GM23248 (cell line): ENCODE results near the gene MAGI1.

Experiments used
- EZH2 ChIP-seq: fragments of 200-600 bp; sonication (generic); IDR thresholded peaks from 2 replicates; pipeline ENCODE4 v1.6.1; 2018; ENCODE audit warnings: antibody characterized with exemption, mild to moderate bottlenecking; ENCODE audit not compliant: insufficient read depth, poor library complexity, severe bottlenecking
- EZH2phosphoT487 ChIP-seq: fragments of 200-600 bp; sonication (generic); IDR thresholded peaks from 2 replicates; pipeline ENCODE4 v1.6.1; 2018; ENCODE audit warnings: antibody characterized with exemption, moderate library complexity, mild to moderate bottlenecking, low read depth; ENCODE audit not compliant: insufficient read depth

- no peak for TF ChIP-seq EZH2
- TF ChIP-seq EZH2phosphoT487 = no peak
Observed at GRCh38 chr3:65432388-65433003, 606.2 kb downstream of the MAGI1 start.
